Caco-2 (cell line): Measurements from ENCODE around the gene OR52E6. TPM values are rescaled to one million over a fixed set of nuclear protein-coding genes. Genes with fewer than 3 reads are reported as not detected.

Experiments used
- BruUV-seq: library from RNA; stranded (reverse); fragments of 400-500 nt; replicated peaks from 2 replicates; lab custom pipeline; 2021; lab: Mats Ljungman, UMichigan
- CTCF ChIA-PET: fragments of 300-600 bp; sonication (Branson Sonifier 250); formaldehyde crosslinking; loops from one replicate; lab custom pipeline; 2022; ENCODE audit warnings: antibody characterized with exemption; lab: Charles Lee
- POLR2A ChIA-PET: fragments of 300-600 bp; sonication (Branson Sonifier 250); formaldehyde crosslinking; loops from one replicate; lab custom pipeline; 2022; ENCODE audit warnings: antibody characterized with exemption; lab: Charles Lee
- DNase-seq, 2 experiments: peaks; one replicate each; pipeline versions ENCODE4 v3.0.0 to v3.0.0-alpha.2; 2020 to 2022
- H3K27me3 ChIP-seq: replicated peaks from 2 replicates; pipeline ENCODE4 v1.6.0; 2011; ENCODE audit warnings: low read length; ENCODE audit not compliant: control insufficient read depth, insufficient read depth
- H3K36me3 ChIP-seq: 2 replicates; pipeline ENCODE4 v1.5.1; 2011; ENCODE audit warnings: low read length; ENCODE audit not compliant: control insufficient read depth, insufficient read depth
- H3K4me1 ChIP-seq: fragments of 250-450 bp; sonication (Bioruptor Pico); 2 replicates; pipeline ENCODE4 v1.5.1; 2020; ENCODE audit warnings: mild to moderate bottlenecking
- H3K4me3 ChIP-seq: 2 replicates; pipeline ENCODE4 v1.5.1; 2011; ENCODE audit warnings: low read depth, mild to moderate bottlenecking, control low read depth, low read length
- H3K9me3 ChIP-seq: fragments of 250-450 bp; sonication (Bioruptor Pico); 2 replicates; pipeline ENCODE4 v1.5.1; 2020; ENCODE audit warnings: mild to moderate bottlenecking, moderate library complexity
- H3K27ac Mint-ChIP-seq: one replicate; pipeline ENCODE4 v1.8.0; 2022; ENCODE audit warnings: mixed read lengths; ENCODE audit not compliant: unreplicated experiment
- H3K27me3 Mint-ChIP-seq: one replicate; pipeline ENCODE4 v1.8.0; 2022; ENCODE audit warnings: mixed read lengths; ENCODE audit not compliant: insufficient read depth, unreplicated experiment
- H3K36me3 Mint-ChIP-seq: one replicate; pipeline ENCODE4 v1.8.0; 2022; ENCODE audit warnings: mild to moderate bottlenecking, mixed read lengths; ENCODE audit not compliant: insufficient read depth, unreplicated experiment
- H3K4me1 Mint-ChIP-seq: one replicate; pipeline ENCODE4 v1.8.0; 2022; ENCODE audit warnings: low read depth, mixed read lengths; ENCODE audit not compliant: unreplicated experiment
- H3K4me3 Mint-ChIP-seq: one replicate; pipeline ENCODE4 v1.8.0; 2022; ENCODE audit warnings: mild to moderate bottlenecking, moderate library complexity, mixed read lengths; ENCODE audit not compliant: unreplicated experiment
- H3K9me3 Mint-ChIP-seq: one replicate; pipeline ENCODE4 v1.8.0; 2022; ENCODE audit warnings: mixed read lengths; ENCODE audit not compliant: unreplicated experiment
- CTCF ChIP-seq, 2 experiments: fragments of 200-600 bp in 1 of 2; IDR thresholded peaks; 1 replicate in 1 of 2; 2 replicates in 1 of 2; pipeline versions ENCODE4 v1.5.1 to v1.8.0; 2011 to 2022; ENCODE audit warnings: antibody characterized with exemption in 1 of 2, control low read depth in 1 of 2, inconsistent platforms in 1 of 2, low read depth in 1 of 2, low read length in 1 of 2, mild to moderate bottlenecking in 1 of 2, moderate library complexity in 1 of 2; ENCODE audit not compliant: insufficient read depth in 1 of 2, severe bottlenecking in 1 of 2, unreplicated experiment in 1 of 2
- intact Hi-C: fragments of 100-400 bp; cut with micrococcal nuclease; formaldehyde crosslinking; loops from one replicate; pipeline ENCODE4 v1.10.0; 2022; ENCODE audit not compliant: unreplicated experiment
- total RNA-seq: library from RNA; stranded (reverse); gene quantifications from 2 replicates; pipeline ENCODE4 v1.2.3, GENCODE V29; 2022

OR52E6 gene
- total RNA-seq, 1 experiment from 2014 or later = not detected

DNA sequence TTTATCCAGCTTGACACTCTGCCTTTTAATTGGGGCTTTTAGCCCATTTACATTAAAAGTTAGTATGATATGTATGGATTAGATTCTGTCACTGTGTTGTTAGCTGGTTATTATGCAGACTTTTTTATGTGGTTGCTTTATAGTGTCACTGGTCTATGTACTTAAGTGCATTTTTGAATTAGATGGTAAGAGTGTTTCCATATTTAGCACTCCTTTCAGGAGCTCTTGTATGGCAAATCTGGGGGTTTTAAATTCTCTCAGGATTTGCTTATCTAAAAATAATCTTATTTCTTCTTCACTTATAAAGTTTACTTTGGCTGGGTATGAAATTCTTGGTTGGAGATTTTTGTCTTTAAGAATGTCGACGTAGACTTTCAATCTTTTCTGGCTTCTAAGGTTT lies 4.0 kb downstream of the OR52E6 start:
- POLR2A ChIA-PET = no interaction called here

DNA sequence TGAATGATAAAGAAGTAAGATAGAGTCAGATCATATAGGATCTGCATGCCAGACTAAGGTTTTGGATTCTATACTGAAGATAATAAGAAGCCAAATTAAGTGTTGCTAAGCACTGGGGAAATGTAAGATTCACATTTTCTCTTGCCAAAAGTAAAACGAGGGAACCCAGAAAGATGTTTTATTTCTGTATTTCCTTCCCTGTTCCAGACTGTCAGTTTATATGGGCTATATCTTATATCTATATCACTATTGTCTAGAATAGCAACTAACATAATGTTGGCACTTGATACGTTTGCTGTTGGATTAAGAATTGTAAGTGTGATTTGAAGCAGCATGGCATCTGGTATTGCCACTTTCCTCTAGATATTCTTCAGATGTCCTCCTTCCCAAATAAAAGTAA lies 8.3 kb downstream of the OR52E6 start:
- no peak for DNase-seq
- Histone ChIP-seq H3K4me1 (no peaks in the 10 kb centered on the region), H3K36me3 (no peaks in the 10 kb centered on the region), H3K9me3 (no peaks in the 10 kb centered on the region), H3K27me3 (no peaks in the 10 kb centered on the region), H3K4me3 (no peak overlapping the region)
- no peak for TF ChIP-seq CTCF (IDR thresholded peaks at IDR 0.05; ENCODE audit: insufficient read depth in 1 of 2, low read depth in 1 of 2, low read length in 1 of 2, severe bottlenecking in 1 of 2, unreplicated experiment in 1 of 2)
- ChIA-PET POLR2A (no interaction called here), CTCF (no interaction called here)
- H3K27ac Mint-ChIP-seq = no peak overlapping the region
- no peaks in the 10 kb centered on the region for H3K27me3 Mint-ChIP-seq
- intact Hi-C loops = no loop called here
- H3K9me3 Mint-ChIP-seq = peaks cover 14% of the 10 kb centered on the region
- H3K4me1 Mint-ChIP-seq = no peaks in the 10 kb centered on the region
- no TSS peak for BruUV-seq
- no peaks in the 10 kb centered on the region for H3K36me3 Mint-ChIP-seq
- no peak overlapping the region for H3K4me3 Mint-ChIP-seq

More for the DNA sequence above, 4.0 kb downstream of the OR52E6 start:
- Mint-ChIP-seq H3K4me3 (no peak overlapping the region), H3K36me3 (no peaks in the 10 kb centered on the region), H3K4me1 (no peaks in the 10 kb centered on the region), H3K27me3 (no peaks in the 10 kb centered on the region), H3K27ac (no peak overlapping the region), H3K9me3 (peaks cover 21% of the 10 kb centered on the region)
- Histone ChIP-seq H3K27me3 (no peaks in the 10 kb centered on the region), H3K36me3 (no peaks in the 10 kb centered on the region), H3K4me3 (no peak overlapping the region), H3K9me3 (no peaks in the 10 kb centered on the region), H3K4me1 (no peaks in the 10 kb centered on the region)
- CTCF ChIA-PET = no interaction called here
- intact Hi-C loops = no loop called here
- no peak for TF ChIP-seq CTCF (IDR thresholded peaks at IDR 0.05; ENCODE audit: insufficient read depth in 1 of 2, low read depth in 1 of 2, low read length in 1 of 2, severe bottlenecking in 1 of 2, unreplicated experiment in 1 of 2)
- BruUV-seq = no TSS peak
- DNase-seq = no peak

DNA sequence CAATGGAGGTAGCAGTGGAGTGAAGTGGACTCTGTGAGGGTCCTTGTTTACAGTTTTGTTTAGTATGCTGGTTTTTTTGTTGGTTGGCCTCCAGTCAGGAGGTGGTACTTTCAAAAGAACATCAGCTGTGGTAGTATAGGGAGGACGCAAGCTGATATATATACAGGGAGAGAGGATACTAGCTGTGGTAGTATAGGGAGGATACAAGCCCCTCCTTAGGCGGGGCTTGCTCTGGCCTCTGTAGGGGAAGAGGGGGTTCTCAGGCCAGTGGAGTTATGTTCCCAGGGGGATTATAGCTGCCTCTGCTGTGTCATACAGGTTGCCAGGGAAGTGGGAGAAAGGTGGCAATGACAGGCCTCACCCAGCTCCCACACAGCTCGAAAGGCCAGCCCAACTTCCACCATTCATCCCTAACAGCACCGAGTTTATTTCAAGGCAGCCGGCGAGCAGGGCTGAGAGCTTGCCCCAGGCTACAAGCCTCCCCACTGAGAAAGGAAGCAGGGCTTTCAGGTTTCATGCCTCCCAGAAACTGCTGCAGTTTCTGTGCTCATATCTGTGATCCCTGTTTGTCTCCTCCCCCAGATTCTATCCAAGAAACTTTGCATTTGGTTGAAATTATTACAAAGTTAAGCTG lies 10.4 kb downstream of the OR52E6 start:
- H3K4me1 Mint-ChIP-seq = no peaks in the 10 kb centered on the region
- Histone ChIP-seq H3K4me1 (no peaks in the 10 kb centered on the region), H3K4me3 (no peak overlapping the region), H3K9me3 (no peaks in the 10 kb centered on the region), H3K36me3 (no peaks in the 10 kb centered on the region), H3K27me3 (no peaks in the 10 kb centered on the region)
- ChIA-PET POLR2A (no interaction called here), CTCF (no interaction called here)
- DNase-seq = no peak
- no peak overlapping the region for H3K27ac Mint-ChIP-seq
- no peaks in the 10 kb centered on the region for H3K9me3 Mint-ChIP-seq
- intact Hi-C loops = no loop called here
- no peaks in the 10 kb centered on the region for H3K36me3 Mint-ChIP-seq
- H3K4me3 Mint-ChIP-seq = no peak overlapping the region
- BruUV-seq = no TSS peak
- H3K27me3 Mint-ChIP-seq = no peaks in the 10 kb centered on the region
- TF ChIP-seq CTCF (IDR thresholded peaks at IDR 0.05; ENCODE audit: insufficient read depth in 1 of 2, low read depth in 1 of 2, low read length in 1 of 2, severe bottlenecking in 1 of 2, unreplicated experiment in 1 of 2) = no peak
